Spleen (tissue), 7 donors: ENCODE measurements around the gene ADAM8.

Source experiments
- POLR2A ChIP-seq, 3 donors: fragments of 450-650 bp; IDR thresholded peaks; one replicate each; pipeline ENCODE4 v1.5.1; 2017; ENCODE audit warnings: antibody characterized with exemption in 3 of 3, mild to moderate bottlenecking in 1 of 3
- POLR2AphosphoS5 ChIP-seq, 3 donors: sonication (generic); formaldehyde crosslinking; IDR thresholded peaks; one replicate each; pipeline ENCODE4 v1.5.1; 2017; ENCODE audit warnings: antibody characterized with exemption in 3 of 3
- TF ChIP-seq, protein P1 (sequence below), 11 experiments: fragments of 200-600 bp in 7 of 11; fragments of 450-650 bp in 4 of 11; sonication (generic) in 4 of 11; IDR thresholded peaks in 8 of 11; conservative IDR thresholded peaks in 3 of 11; 1 replicate in 7 of 11; 2 replicates in 4 of 11; pipeline versions ENCODE4 v1.4.0 to v1.8.0; 2016 to 2021; ENCODE audit warnings: antibody characterized with exemption in 11 of 11, inconsistent platforms in 4 of 11, mild to moderate bottlenecking in 1 of 11
- donor health status: DM: no; HTN: no; CAD: no; lungs with moderate emphysema.
- donor health status: DM: no; HTN: no; CAD: no.
- donor health status: DM: no; HTN: no; CAD: no.

DNA sequence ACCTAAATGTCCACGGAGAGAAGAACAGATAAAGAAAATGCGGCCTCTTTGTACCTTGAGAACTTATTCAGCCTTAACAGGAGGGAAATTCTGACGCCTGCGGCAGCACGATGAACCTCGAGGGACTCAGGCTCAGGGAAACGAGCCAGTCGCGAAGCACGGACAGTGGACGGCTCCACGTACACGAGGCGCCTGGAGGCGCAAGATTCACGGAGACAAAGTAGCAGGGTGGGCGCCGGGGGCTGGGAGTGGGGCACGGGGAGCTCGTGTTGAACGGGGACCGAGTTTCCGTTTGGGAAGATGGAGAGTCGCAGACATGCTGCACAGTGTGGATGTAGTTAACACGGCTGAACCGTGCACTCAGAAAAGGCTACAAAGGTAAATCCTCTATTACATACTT lies 59.9 kb downstream of the ADAM8 start:
- TF ChIP-seq, protein P1, sequence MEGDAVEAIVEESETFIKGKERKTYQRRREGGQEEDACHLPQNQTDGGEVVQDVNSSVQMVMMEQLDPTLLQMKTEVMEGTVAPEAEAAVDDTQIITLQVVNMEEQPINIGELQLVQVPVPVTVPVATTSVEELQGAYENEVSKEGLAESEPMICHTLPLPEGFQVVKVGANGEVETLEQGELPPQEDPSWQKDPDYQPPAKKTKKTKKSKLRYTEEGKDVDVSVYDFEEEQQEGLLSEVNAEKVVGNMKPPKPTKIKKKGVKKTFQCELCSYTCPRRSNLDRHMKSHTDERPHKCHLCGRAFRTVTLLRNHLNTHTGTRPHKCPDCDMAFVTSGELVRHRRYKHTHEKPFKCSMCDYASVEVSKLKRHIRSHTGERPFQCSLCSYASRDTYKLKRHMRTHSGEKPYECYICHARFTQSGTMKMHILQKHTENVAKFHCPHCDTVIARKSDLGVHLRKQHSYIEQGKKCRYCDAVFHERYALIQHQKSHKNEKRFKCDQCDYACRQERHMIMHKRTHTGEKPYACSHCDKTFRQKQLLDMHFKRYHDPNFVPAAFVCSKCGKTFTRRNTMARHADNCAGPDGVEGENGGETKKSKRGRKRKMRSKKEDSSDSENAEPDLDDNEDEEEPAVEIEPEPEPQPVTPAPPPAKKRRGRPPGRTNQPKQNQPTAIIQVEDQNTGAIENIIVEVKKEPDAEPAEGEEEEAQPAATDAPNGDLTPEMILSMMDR (IDR thresholded peaks at IDR 0.05 in 8 of 11, conservative IDR thresholded peaks at IDR 0.05 in 3 of 11): no peak
- TF ChIP-seq POLR2A (IDR thresholded peaks at IDR 0.05): no peak
- TF ChIP-seq POLR2AphosphoS5 (IDR thresholded peaks at IDR 0.05): no peak
